Mesendoderm (in vitro differentiated cells): Measurements from ENCODE around the gene UNC79.

Source experiments
- DNase-seq: peaks from one replicate; pipeline ENCODE4 v3.0.0; 2013
- H2AK5ac ChIP-seq: 2 replicates; pipeline ENCODE4 v1.6.1; 2013; ENCODE audit warnings: low read length, inconsistent platforms
- H2BK120ac ChIP-seq: 2 replicates; pipeline ENCODE4 v1.6.1; 2013; ENCODE audit warnings: low read depth, mild to moderate bottlenecking, low read length, moderate library complexity, mixed read lengths
- H2BK15ac ChIP-seq: replicated peaks from 2 replicates; pipeline ENCODE4 v1.6.1; 2013; ENCODE audit warnings: low read depth, mild to moderate bottlenecking, moderate library complexity
- H2BK5ac ChIP-seq: 2 replicates; pipeline ENCODE4 v1.6.1; 2013; ENCODE audit warnings: low read length, inconsistent platforms
- H3K18ac ChIP-seq: 2 replicates; pipeline ENCODE4 v1.6.1; 2013; ENCODE audit warnings: mild to moderate bottlenecking, low read length, mixed read lengths
- H3K23ac ChIP-seq: one replicate; pipeline ENCODE4 v1.6.1; 2013; ENCODE audit warnings: low read length
- H3K27ac ChIP-seq: 2 replicates; pipeline ENCODE4 v1.5.1; 2013; ENCODE audit warnings: low read depth, mild to moderate bottlenecking, inconsistent platforms, low read length, moderate library complexity
- H3K27me3 ChIP-seq: 2 replicates; pipeline ENCODE4 v1.6.1; 2013; ENCODE audit warnings: low read length, control low read depth, mild to moderate bottlenecking, inconsistent platforms; ENCODE audit not compliant: insufficient read depth, poor library complexity
- H3K36me3 ChIP-seq: 2 replicates; pipeline ENCODE4 v1.6.1; 2013; ENCODE audit warnings: low read length, inconsistent platforms; ENCODE audit not compliant: control insufficient read depth, insufficient read depth
- H3K4ac ChIP-seq: one replicate; pipeline ENCODE4 v1.6.1; 2013; ENCODE audit warnings: low read depth, mild to moderate bottlenecking, low read length, moderate library complexity
- H3K4me1 ChIP-seq: 2 replicates; pipeline ENCODE4 v1.6.1; 2013; ENCODE audit warnings: low read depth, low read length, inconsistent platforms; ENCODE audit not compliant: control insufficient read depth
- H3K4me2 ChIP-seq: 2 replicates; pipeline ENCODE4 v1.6.1; 2013; ENCODE audit warnings: low read length
- H3K4me3 ChIP-seq: 2 replicates; pipeline ENCODE4 v1.5.1; 2013; ENCODE audit warnings: mild to moderate bottlenecking, low read length
- H3K56ac ChIP-seq: one replicate; pipeline ENCODE4 v1.6.1; 2013; ENCODE audit warnings: low read length
- H3K79me1 ChIP-seq: 2 replicates; pipeline ENCODE4 v1.6.1; 2013; ENCODE audit warnings: low read length, inconsistent platforms
- H3K79me2 ChIP-seq: 2 replicates; pipeline ENCODE4 v1.6.1; 2013; ENCODE audit warnings: mild to moderate bottlenecking, low read length; ENCODE audit not compliant: control insufficient read depth, insufficient read depth
- H3K9ac ChIP-seq: 2 replicates; pipeline ENCODE4 v1.6.1; 2013; ENCODE audit warnings: low read length, inconsistent platforms
- H4K5ac ChIP-seq: one replicate; pipeline ENCODE4 v1.6.1; 2013; ENCODE audit warnings: low read length
- H4K8ac ChIP-seq: one replicate; pipeline ENCODE4 v1.6.1; 2013; ENCODE audit warnings: low read depth, mild to moderate bottlenecking, control low read depth, low read length, moderate library complexity
- WGBS: extraction: QIAGEN DNeasy Blood & Tissue Kit; methylation state at CpG from one replicate; pipeline ENCODE4 v1.1.7; 2013; ENCODE audit warnings: low lambda C conversion rate, missing lambda C conversion rate; ENCODE audit not compliant: insufficient coverage; ENCODE audit errors: extremely low coverage; 5-methylcytosine and 5-hydroxymethylcytosine counted together

Gene UNC79

DNA sequence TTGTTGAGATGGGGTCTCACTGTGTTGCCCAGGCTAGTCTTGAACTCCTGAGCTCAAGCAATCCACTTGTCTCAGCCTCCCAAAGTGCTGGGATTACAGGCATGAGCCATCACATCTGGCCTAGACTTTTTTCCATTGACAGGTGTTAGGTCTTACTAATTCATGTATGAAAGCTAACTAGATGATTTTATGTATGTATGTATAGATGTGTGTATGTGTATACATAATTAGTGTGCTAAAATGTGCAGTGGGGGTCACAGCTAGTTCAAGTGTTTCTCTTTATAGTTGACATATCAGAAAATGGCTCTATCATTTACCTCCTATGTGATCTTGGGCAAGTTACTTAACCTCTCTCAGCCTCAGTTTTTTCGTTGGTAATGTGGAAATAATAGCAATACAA, 23.5 kb downstream of the UNC79 start:
- no peaks in the 10 kb centered on the region for H3K36me3 ChIP-seq
- no peak overlapping the region for H3K4ac ChIP-seq
- no peaks in the 10 kb centered on the region for H3K27me3 ChIP-seq
- no peak overlapping the region for H3K4me3 ChIP-seq
- H3K79me2 ChIP-seq: no peaks in the 10 kb centered on the region
- no peak overlapping the region for H2BK15ac ChIP-seq
- H2BK5ac ChIP-seq: no peak overlapping the region
- H4K5ac ChIP-seq: no peak overlapping the region
- no CpG with 5 or more reads among the region's 1 CpG for WGBS
- H3K79me1 ChIP-seq: no peaks in the 10 kb centered on the region
- H3K9ac ChIP-seq: no peak overlapping the region
- no peak overlapping the region for H3K23ac ChIP-seq
- H2AK5ac ChIP-seq: no peak overlapping the region
- no peak for DNase-seq
- H3K18ac ChIP-seq: no peak overlapping the region
- no peak overlapping the region for H3K56ac ChIP-seq
- no peak overlapping the region for H2BK120ac ChIP-seq
- H4K8ac ChIP-seq: no peak overlapping the region
- H3K27ac ChIP-seq: no peak overlapping the region
- H3K4me1 ChIP-seq: no peaks in the 10 kb centered on the region
- H3K4me2 ChIP-seq: no peak overlapping the region

DNA sequence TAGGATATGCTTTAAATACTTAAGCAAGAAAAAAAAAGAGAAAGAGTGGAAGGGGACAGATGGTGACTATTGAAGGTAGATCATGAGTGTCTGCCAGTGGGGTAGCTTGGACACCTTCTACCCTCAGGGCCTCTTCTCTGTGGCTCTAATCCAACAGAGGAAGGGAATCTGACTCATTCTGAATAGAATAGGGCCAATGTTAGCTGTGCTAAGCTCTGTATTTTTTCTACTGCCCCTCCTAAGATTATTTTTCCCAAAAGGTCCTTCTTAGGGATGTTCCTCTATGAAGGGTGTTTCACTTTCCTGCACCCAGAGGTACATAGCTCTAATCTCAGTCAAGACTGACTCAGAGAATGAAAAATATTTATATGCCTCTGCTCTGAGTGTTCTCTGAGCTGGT, 25.6 kb downstream of the UNC79 start:
- no peak overlapping the region for H3K4me3 ChIP-seq
- no peak overlapping the region for H2BK5ac ChIP-seq
- no peak overlapping the region for H3K4me2 ChIP-seq
- no peak overlapping the region for H2BK120ac ChIP-seq
- no peak overlapping the region for H3K23ac ChIP-seq
- H3K56ac ChIP-seq: no peak overlapping the region
- no peaks in the 10 kb centered on the region for H3K36me3 ChIP-seq
- H3K18ac ChIP-seq: no peak overlapping the region
- no peak overlapping the region for H4K5ac ChIP-seq
- H2AK5ac ChIP-seq: no peak overlapping the region
- H3K27ac ChIP-seq: no peak overlapping the region
- no peaks in the 10 kb centered on the region for H3K79me1 ChIP-seq
- H2BK15ac ChIP-seq: no peak overlapping the region
- H4K8ac ChIP-seq: no peak overlapping the region
- no peaks in the 10 kb centered on the region for H3K79me2 ChIP-seq
- H3K27me3 ChIP-seq: no peaks in the 10 kb centered on the region
- H3K4ac ChIP-seq: no peak overlapping the region
- no peak overlapping the region for H3K9ac ChIP-seq
- DNase-seq: peak; percentile 21
- no peaks in the 10 kb centered on the region for H3K4me1 ChIP-seq

DNA sequence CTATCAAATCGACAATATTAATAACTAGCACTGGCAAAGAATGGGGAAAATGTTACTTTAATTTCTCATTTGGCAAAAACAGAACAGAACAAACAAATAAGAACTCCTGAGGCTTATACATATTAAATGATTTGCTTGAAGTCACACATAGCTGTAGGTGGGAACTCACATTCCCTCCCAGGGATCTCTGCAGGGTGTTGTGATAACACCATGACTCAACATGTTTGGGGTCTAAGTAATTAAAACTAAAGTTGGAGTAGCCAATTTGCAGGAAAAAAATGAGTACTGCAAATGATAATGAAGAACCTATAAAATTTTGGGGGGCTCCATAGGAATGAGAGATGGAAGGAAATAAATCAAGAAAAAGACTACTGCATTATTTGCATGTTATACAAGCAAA, 27.5 kb downstream of the UNC79 start:
- H3K9ac ChIP-seq: no peak overlapping the region
- H3K27me3 ChIP-seq: no peaks in the 10 kb centered on the region
- no peak overlapping the region for H3K23ac ChIP-seq
- H3K4ac ChIP-seq: no peak overlapping the region
- DNase-seq: peak; percentile 82
- H2BK5ac ChIP-seq: no peak overlapping the region
- no CpG with 5 or more reads among the region's 1 CpG for WGBS
- H3K56ac ChIP-seq: no peak overlapping the region
- H3K79me1 ChIP-seq: no peaks in the 10 kb centered on the region
- no peak overlapping the region for H4K8ac ChIP-seq
- no peak overlapping the region for H2BK15ac ChIP-seq
- no peak overlapping the region for H3K4me3 ChIP-seq
- H3K27ac ChIP-seq: no peak overlapping the region
- no peak overlapping the region for H3K4me2 ChIP-seq
- no peaks in the 10 kb centered on the region for H3K79me2 ChIP-seq
- no peak overlapping the region for H2AK5ac ChIP-seq
- H4K5ac ChIP-seq: no peak overlapping the region
- H3K36me3 ChIP-seq: no peaks in the 10 kb centered on the region
- H2BK120ac ChIP-seq: no peak overlapping the region
- H3K4me1 ChIP-seq: no peaks in the 10 kb centered on the region
- no peak overlapping the region for H3K18ac ChIP-seq

DNA sequence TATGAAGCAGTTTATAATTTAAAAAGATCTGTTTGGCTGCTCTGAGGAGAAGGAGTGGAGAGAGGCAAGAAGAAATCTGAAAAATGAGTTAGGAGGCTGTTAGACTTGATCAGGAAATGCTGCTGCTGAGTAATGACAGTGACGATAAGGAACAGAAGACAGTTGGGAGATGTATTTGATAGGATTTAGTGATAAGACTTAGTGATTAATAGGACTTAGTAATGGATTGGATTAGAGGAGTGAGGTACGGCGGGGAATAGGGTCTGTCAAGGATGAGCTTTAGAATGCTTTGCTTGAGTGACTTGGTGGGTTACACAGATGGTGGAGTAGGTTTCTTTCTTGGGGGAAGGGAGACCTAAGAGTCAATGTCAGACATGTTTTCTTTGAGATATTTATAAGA, 31.7 kb downstream of the UNC79 start:
- no peaks in the 10 kb centered on the region for H3K79me2 ChIP-seq
- H4K5ac ChIP-seq: no peak overlapping the region
- H3K4me3 ChIP-seq: no peak overlapping the region
- no peak overlapping the region for H3K56ac ChIP-seq
- H4K8ac ChIP-seq: no peak overlapping the region
- peak overlapping the region; percentile 3 for H3K23ac ChIP-seq
- 100% methylated on average over 2 of the region's 3 CpGs for WGBS
- H3K4ac ChIP-seq: no peak overlapping the region
- H3K9ac ChIP-seq: no peak overlapping the region
- H2BK15ac ChIP-seq: no peak overlapping the region
- no peak overlapping the region for H3K18ac ChIP-seq
- H2BK120ac ChIP-seq: no peak overlapping the region
- no peaks in the 10 kb centered on the region for H3K79me1 ChIP-seq
- no peak overlapping the region for H3K27ac ChIP-seq
- H3K4me1 ChIP-seq: no peaks in the 10 kb centered on the region
- DNase-seq: no peak
- H3K27me3 ChIP-seq: no peaks in the 10 kb centered on the region
- H2AK5ac ChIP-seq: no peak overlapping the region
- no peaks in the 10 kb centered on the region for H3K36me3 ChIP-seq
- no peak overlapping the region for H3K4me2 ChIP-seq
- no peak overlapping the region for H2BK5ac ChIP-seq

DNA sequence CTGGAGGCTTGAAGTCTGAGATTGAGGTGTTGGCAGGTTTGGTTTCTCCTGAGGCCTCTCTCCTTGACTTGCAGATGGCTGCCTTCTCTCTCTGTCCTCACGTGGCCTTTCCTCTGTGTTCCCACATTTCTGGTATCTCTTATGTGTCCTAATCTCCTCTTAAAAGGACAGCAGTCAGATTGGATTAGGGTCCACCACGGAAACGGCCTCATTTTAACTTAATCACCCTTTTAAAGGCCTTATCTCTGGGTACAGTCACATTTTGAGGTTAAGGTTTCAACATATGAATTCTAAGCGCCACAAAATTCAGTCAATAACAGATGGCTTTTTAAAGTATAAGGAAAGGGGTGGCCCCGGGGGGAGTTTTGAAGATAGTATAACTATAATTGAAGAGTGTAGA, 33.5 kb downstream of the UNC79 start:
- no CpG with 5 or more reads among the region's 5 CpGs for WGBS

DNA sequence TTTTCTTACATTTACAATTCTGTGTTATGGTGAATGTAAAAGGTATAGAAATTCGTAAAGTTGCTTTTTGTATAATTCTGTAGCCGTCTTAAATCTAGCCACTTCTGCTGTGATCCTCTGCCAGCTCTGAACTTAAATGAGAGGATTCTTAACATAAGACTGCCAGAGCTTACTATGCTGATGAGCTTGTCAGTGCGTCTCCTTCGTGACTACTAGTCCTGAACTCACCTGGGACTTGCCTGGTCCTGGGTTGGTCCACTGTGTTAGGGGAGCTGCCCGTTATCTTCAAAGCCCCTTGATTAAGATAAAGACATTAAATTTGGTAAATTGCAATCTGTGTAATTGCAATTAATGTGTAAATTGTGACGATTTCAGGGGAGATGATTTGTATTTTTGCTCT, 44.7 kb downstream of the UNC79 start:
- H2AK5ac ChIP-seq: no peak overlapping the region
- H3K4ac ChIP-seq: no peak overlapping the region
- H3K9ac ChIP-seq: no peak overlapping the region
- H4K8ac ChIP-seq: no peak overlapping the region
- H2BK5ac ChIP-seq: no peak overlapping the region
- H3K36me3 ChIP-seq: no peaks in the 10 kb centered on the region
- no peak overlapping the region for H3K4me2 ChIP-seq
- H3K27ac ChIP-seq: no peak overlapping the region
- no peaks in the 10 kb centered on the region for H3K4me1 ChIP-seq
- DNase-seq: no peak
- H3K27me3 ChIP-seq: no peaks in the 10 kb centered on the region
- H2BK15ac ChIP-seq: no peak overlapping the region
- no peak overlapping the region for H3K23ac ChIP-seq
- H3K4me3 ChIP-seq: no peak overlapping the region
- H3K79me1 ChIP-seq: no peaks in the 10 kb centered on the region
- no peak overlapping the region for H2BK120ac ChIP-seq
- H3K79me2 ChIP-seq: no peaks in the 10 kb centered on the region
- no peak overlapping the region for H3K18ac ChIP-seq
- H4K5ac ChIP-seq: no peak overlapping the region
- WGBS: 100% methylated on average over 1 of the region's 6 CpGs
- H3K56ac ChIP-seq: no peak overlapping the region

More for the DNA sequence above, 33.5 kb downstream of the UNC79 start:
- Histone ChIP-seq H2BK15ac (no peak overlapping the region), H3K4me3 (no peak overlapping the region), H3K36me3 (no peaks in the 10 kb centered on the region), H3K23ac (no peak overlapping the region), H2BK120ac (no peak overlapping the region), H3K79me2 (no peaks in the 10 kb centered on the region), H3K27me3 (no peaks in the 10 kb centered on the region), H4K8ac (no peak overlapping the region), H3K4ac (no peak overlapping the region), H3K18ac (no peak overlapping the region), H2BK5ac (no peak overlapping the region), H3K79me1 (no peaks in the 10 kb centered on the region), H3K4me1 (no peaks in the 10 kb centered on the region), H2AK5ac (no peak overlapping the region), H3K4me2 (no peak overlapping the region), H3K27ac (no peak overlapping the region), H3K56ac (no peak overlapping the region), H4K5ac (no peak overlapping the region), H3K9ac (no peak overlapping the region)
- peak; percentile 16 for DNase-seq
